ENCODE results near the gene UBIAD1. TPM values are rescaled to one million over a fixed set of nuclear protein-coding genes. Genes with fewer than 3 reads are reported as not detected.

Gene UBIAD1
- total and polyA plus RNA-seq, 2 donors (not counting 1 experiment from before 2014, with no cell fraction given), result 17.8 to 28.1 TPM

- WGBS (ENCODE audit: insufficient coverage), result 99% methylated on average over 8 of the region's 8 CpGs
- ChIA-PET CTCF (interaction anchor here (5.3 kb wide), 1 partner anchor 12 kb away, joined by 32 read pairs; no protein-coding TSS in a partner anchor), POLR2A (no interaction called here)
- H3K4me1 ChIP-seq (ENCODE audit: control insufficient read depth in 2 of 2, insufficient read depth in 2 of 2, low read length in 2 of 2), result no peaks in the 10 kb centered on the region
- no peak overlapping the region for H3K4me2 ChIP-seq (replicated peaks; ENCODE audit: low read depth, low read length, poor library complexity, severe bottlenecking)
- H3K27me3 ChIP-seq (replicated peaks in 1 of 4; ENCODE audit: control extremely low read depth in 1 of 4, control insufficient read depth in 3 of 4, insufficient read depth in 4 of 4, low read length in 3 of 4), result no peaks in the 10 kb centered on the region
- peaks cover 20 to 70% of the 10 kb centered on the region in 2 experiments for H3K36me3 ChIP-seq (replicated peaks in 1 of 2; ENCODE audit: control extremely low read depth in 1 of 2, control insufficient read depth in 1 of 2, extremely low read depth in 1 of 2, insufficient read depth in 2 of 2, low read length in 1 of 2)
- no peak for ATAC-seq (ENCODE audit: low read depth)
- H3K9me3 ChIP-seq (ENCODE audit: control extremely low read depth in 1 of 3, control insufficient read depth in 2 of 3, insufficient read depth in 1 of 3, low read length in 2 of 3), result no peaks in the 10 kb centered on the region
- intact Hi-C loops (cut with micrococcal nuclease), result no loop called here
- no peak for TF ChIP-seq EZH2 (IDR thresholded peaks at IDR 0.05; ENCODE audit: borderline replicate concordance, insufficient read depth, low read depth, low read length, poor library complexity, severe bottlenecking)
- TF ChIP-seq, protein P1, sequence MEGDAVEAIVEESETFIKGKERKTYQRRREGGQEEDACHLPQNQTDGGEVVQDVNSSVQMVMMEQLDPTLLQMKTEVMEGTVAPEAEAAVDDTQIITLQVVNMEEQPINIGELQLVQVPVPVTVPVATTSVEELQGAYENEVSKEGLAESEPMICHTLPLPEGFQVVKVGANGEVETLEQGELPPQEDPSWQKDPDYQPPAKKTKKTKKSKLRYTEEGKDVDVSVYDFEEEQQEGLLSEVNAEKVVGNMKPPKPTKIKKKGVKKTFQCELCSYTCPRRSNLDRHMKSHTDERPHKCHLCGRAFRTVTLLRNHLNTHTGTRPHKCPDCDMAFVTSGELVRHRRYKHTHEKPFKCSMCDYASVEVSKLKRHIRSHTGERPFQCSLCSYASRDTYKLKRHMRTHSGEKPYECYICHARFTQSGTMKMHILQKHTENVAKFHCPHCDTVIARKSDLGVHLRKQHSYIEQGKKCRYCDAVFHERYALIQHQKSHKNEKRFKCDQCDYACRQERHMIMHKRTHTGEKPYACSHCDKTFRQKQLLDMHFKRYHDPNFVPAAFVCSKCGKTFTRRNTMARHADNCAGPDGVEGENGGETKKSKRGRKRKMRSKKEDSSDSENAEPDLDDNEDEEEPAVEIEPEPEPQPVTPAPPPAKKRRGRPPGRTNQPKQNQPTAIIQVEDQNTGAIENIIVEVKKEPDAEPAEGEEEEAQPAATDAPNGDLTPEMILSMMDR (IDR thresholded peaks at IDR 0.05), result no peak
- peaks cover 10% of the 10 kb centered on the region for H3K79me2 ChIP-seq (ENCODE audit: control insufficient read depth, insufficient read depth, low read length)
- DNase-seq, result no peak
- H3K9ac ChIP-seq (ENCODE audit: low read length), result no peak overlapping the region
- H4K20me1 ChIP-seq (ENCODE audit: control insufficient read depth, insufficient read depth, low read length, poor library complexity, severe bottlenecking), result no peaks in the 10 kb centered on the region
- H3K4me1 Mint-ChIP-seq, result no peaks in the 10 kb centered on the region
- H3K9me3 Mint-ChIP-seq (ENCODE audit: insufficient read depth), result no peaks in the 10 kb centered on the region
- no peak overlapping the region for H3K4me3 Mint-ChIP-seq
- no peak overlapping the region for H2AFZ ChIP-seq (ENCODE audit: insufficient read depth, low read depth, low read length, poor library complexity, severe bottlenecking)
- no peaks in the 10 kb centered on the region for H3K27me3 Mint-ChIP-seq
- no peak overlapping the region for H3K27ac ChIP-seq (ENCODE audit: low read length in 2 of 2)
- no peak overlapping the region for H3K27ac Mint-ChIP-seq
- H3K4me3 ChIP-seq (ENCODE audit: control extremely low read depth in 1 of 5, extremely low read depth in 1 of 5, insufficient read depth in 1 of 5, low read depth in 2 of 5, low read length in 4 of 5), result no peak overlapping the region
Measured at GRCh38 chr1:11253226-11253625, 19.8 kb upstream of the UBIAD1 start.

DNA sequence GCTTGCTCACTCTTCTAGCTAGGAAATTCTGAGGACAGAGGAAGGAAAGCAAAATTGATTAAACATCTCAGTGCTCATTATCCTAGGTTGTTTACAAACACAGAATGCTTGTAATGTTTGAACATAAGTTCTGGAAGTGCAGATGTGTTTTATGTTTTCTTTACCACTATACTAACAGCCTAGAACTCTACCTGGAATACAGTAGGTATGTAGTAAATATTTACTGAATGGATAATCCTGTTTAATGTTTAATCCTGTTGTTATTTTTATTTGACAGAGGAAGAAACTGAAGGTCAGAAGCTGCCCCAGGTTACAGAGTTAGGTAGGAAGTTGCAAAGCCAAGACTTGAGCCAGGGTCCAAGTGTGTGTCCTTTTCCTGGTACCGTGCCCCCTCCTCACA is 16.7 kb upstream of the UBIAD1 start:
- intact Hi-C loops (cut with micrococcal nuclease), result no loop called here
- peaks cover 4% of the 10 kb centered on the region for H3K4me1 Mint-ChIP-seq
- CTCF ChIA-PET, result interaction anchor here (5.3 kb wide), 1 partner anchor 15 kb away, joined by 32 read pairs; no protein-coding TSS in a partner anchor

More for the DNA sequence above, 16.7 kb upstream of the UBIAD1 start:
- no peaks in the 10 kb centered on the region for H4K20me1 ChIP-seq (ENCODE audit: control insufficient read depth, insufficient read depth, low read length, poor library complexity, severe bottlenecking)
- no peaks in the 10 kb centered on the region for H3K9me3 ChIP-seq (ENCODE audit: control extremely low read depth in 1 of 3, control insufficient read depth in 2 of 3, insufficient read depth in 1 of 3, low read length in 2 of 3)
- Mint-ChIP-seq H3K27me3 (no peaks in the 10 kb centered on the region), H3K4me3 (no peak overlapping the region), H3K27ac (no peak overlapping the region), H3K9me3 (ENCODE audit: insufficient read depth) (no peaks in the 10 kb centered on the region)
- no peak for ATAC-seq (ENCODE audit: low read depth)
- H3K27ac ChIP-seq (ENCODE audit: low read length in 2 of 2), result no peak overlapping the region
- H3K9ac ChIP-seq (ENCODE audit: low read length), result no peak overlapping the region
- H3K27me3 ChIP-seq (replicated peaks in 1 of 4; ENCODE audit: control extremely low read depth in 1 of 4, control insufficient read depth in 3 of 4, insufficient read depth in 4 of 4, low read length in 3 of 4), result no peaks in the 10 kb centered on the region
- H3K4me1 ChIP-seq (ENCODE audit: control insufficient read depth in 2 of 2, insufficient read depth in 2 of 2, low read length in 2 of 2), result peaks cover under 1 to 2% of the 10 kb centered on the region in 2 donors
- H3K4me3 ChIP-seq (ENCODE audit: control extremely low read depth in 1 of 5, extremely low read depth in 1 of 5, insufficient read depth in 1 of 5, low read depth in 2 of 5, low read length in 4 of 5), result no peak overlapping the region
- WGBS (ENCODE audit: insufficient coverage), result 100% methylated on average over 1 of the region's 1 CpG
- no peak overlapping the region for H2AFZ ChIP-seq (ENCODE audit: insufficient read depth, low read depth, low read length, poor library complexity, severe bottlenecking)
- H3K36me3 ChIP-seq (replicated peaks in 1 of 2; ENCODE audit: control extremely low read depth in 1 of 2, control insufficient read depth in 1 of 2, extremely low read depth in 1 of 2, insufficient read depth in 2 of 2, low read length in 1 of 2), result peaks cover 20 to 73% of the 10 kb centered on the region in 2 experiments
- DNase-seq, result no peak
- TF ChIP-seq EZH2 (IDR thresholded peaks at IDR 0.05; ENCODE audit: borderline replicate concordance, insufficient read depth, low read depth, low read length, poor library complexity, severe bottlenecking), result no peak
- TF ChIP-seq, protein P1 (IDR thresholded peaks at IDR 0.05), result no peak
- peaks cover 12% of the 10 kb centered on the region for H3K79me2 ChIP-seq (ENCODE audit: control insufficient read depth, insufficient read depth, low read length)
- POLR2A ChIA-PET, result no interaction called here
- H3K4me2 ChIP-seq (replicated peaks; ENCODE audit: low read depth, low read length, poor library complexity, severe bottlenecking), result no peak overlapping the region
